HG03575 (cell line): ENCODE measurements around the gene NHEJ1.
"Not testable (repeated sequence)": the region's sequence is repeated elsewhere in the genome, so short reads cannot be mapped to it uniquely, and the experiment has no call there.

Experiments
- ATAC-seq: cut with Tn5 transposase; IDR thresholded peaks from one replicate; pipeline ENCODE4 v1.9.1; 2021; ENCODE audit not compliant: unreplicated experiment, insufficient number of reproducible peaks, low FRiP score; ENCODE audit errors: extremely low read depth

NHEJ1 gene, protein sequence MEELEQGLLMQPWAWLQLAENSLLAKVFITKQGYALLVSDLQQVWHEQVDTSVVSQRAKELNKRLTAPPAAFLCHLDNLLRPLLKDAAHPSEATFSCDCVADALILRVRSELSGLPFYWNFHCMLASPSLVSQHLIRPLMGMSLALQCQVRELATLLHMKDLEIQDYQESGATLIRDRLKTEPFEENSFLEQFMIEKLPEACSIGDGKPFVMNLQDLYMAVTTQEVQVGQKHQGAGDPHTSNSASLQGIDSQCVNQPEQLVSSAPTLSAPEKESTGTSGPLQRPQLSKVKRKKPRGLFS

DNA sequence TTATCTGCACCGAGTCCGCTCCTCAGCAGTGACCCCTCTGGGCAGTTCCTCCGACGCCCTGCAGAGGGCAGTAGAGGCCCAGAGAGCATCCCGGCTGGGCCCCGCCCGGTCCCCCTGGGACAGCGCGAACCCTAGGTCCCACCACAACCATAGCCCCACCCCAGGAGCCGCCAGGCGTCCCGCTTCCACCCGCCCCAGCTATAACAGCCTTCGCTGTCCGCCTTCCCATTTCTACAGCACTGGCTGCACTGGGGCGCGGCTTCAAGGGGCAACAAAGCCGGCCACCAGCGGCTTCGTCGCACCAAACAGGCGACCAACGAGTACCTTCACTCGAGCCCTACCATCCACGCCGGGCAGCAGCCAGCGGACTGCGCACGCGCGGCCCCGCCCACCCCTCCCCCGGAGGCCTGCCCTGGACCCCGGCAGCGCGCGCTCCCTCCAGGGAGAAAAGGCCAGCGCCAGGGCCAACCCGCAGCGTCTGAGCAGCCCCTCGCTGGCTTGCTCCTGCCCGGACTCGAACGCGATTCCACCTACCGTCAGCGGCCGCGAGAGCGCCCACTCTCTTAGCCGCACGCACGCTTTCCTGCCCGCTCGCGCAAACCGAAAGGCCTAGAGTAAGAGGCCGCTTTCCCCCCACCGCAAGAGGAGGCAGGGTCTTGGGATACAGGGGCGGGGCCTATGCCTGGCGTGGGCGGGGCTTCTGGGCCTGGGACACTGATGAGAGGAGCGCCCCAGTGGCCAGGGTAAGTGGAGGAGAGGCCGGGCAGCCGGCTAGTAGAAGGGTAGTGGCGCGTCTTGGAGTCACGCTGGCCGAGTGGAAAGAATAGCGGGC is at the start of gene NHEJ1:
Gene NHEJ1 (minus strand): TSS at position 630 of the 832 bp plus-strand sequence. CDS start 2,453 bp downstream, outside the sequence.
- ATAC-seq: peak; percentile 47

DNA sequence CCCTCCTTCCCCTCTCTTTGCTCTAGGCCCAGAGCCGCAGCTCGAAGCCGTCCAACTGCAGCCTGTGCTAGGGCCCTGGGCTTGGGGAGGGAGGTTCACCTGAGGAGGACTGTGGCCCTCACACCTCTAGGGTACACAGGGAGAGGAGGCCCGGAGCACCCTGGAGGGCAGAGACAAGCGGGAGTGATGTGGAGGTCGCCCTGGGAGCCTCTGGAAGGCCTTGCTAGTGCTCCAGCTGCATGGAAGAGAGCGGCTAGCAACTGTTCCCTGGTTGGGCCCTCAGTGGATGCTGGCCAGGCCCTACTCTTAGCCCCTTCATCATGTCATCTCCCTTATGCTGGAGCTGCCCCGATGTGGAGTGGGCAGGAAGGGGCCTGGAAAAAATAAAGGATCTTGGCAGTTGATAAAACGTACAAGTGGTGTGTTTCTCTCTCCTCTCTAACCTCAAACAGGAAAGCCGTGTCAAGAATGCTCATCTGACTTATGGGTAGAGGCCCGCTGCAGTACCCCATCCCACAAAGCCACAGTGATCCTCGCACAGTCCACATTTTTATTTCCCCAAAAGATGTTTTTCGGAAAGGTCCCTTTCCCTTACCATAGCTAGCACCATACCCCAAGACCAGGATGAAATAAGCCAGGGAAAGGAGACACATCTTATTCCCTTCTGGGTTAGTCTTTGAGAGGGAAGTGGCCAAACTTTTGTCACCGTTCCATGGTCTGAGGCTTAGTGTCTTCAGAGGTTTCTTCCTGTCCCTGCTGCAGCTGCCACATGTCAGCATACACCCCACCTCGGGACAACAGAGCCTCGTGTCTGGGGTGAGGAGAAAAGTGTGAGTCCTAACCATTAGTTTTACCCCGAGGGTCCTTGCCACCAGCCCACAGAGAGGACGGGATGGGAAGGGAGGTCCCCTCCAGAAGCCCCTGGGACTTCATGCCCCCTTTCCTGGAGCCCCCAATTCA is 48.9 kb upstream of the NHEJ1 start:
- ATAC-seq: no peak

DNA sequence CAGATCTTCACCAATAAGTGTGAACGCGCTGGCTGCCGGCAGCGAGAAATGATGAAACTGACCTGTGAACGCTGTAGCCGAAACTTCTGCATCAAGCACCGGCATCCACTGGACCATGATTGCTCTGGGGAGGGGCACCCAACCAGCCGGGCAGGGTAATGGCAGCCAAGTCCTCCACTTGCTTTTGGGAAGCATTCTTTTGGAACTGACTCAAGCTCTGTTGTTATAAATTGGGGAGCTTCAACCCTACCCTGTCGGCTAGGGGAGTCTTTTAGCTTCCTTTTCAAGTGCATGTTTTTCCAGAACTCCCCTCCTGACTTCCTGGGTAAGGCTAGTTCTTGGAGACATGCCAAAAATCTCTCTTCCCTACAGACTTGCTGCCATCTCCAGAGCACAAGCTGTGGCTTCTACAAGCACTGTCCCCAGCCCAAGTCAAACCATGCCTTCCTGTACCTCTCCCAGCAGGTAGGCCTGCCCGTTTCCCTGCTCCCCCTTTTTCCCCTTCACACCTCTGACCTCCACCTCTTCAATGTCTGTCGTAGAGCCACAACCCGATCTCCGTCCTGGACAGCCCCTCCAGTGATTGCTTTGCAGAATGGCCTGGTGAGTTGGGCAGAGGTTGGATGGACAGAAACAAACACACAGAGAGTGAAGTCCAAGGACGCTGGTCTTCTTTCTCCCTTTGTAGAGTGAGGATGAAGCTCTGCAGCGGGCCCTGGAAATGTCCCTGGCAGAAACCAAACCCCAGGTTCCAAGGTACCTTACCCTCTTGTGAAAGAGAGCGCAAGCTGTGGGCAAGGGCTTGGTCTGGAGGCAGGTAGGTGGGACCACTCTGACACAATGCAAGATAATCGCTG is 47.5 kb upstream of the NHEJ1 start:
- ATAC-seq: no peak

DNA sequence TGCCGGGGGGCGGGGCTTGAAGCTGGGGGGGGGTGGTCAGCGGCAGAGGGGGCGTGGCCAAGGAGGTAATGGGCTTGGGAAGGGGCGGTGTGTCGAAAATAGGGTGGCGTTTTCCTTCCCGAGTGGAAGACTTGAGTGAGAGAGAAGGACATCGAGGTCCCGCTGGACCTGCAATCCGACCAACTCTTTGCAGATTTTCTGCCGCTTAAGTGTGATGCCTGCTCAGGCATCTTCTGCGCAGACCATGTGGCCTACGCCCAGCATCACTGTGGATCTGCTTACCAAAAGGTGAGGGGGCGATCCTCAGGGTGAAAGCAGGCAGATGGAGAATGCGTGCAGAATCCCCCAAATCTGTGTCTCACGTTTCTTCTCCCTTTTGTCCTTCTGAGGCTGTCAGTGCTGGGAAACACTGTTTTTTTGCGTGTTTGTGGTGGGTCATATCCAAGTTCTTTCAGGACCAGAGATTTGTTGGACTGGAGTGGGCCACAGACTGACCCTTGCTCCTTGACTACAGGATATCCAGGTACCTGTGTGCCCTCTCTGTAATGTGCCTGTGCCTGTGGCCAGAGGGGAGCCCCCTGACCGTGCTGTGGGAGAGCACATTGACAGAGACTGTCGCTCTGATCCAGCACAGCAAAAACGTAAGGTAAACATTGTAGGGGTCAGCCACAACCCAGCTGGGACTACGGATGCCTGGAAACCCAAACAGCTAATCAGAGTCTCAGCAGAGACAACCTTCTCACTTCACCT is 46.7 kb upstream of the NHEJ1 start:
- no peak for ATAC-seq

DNA sequence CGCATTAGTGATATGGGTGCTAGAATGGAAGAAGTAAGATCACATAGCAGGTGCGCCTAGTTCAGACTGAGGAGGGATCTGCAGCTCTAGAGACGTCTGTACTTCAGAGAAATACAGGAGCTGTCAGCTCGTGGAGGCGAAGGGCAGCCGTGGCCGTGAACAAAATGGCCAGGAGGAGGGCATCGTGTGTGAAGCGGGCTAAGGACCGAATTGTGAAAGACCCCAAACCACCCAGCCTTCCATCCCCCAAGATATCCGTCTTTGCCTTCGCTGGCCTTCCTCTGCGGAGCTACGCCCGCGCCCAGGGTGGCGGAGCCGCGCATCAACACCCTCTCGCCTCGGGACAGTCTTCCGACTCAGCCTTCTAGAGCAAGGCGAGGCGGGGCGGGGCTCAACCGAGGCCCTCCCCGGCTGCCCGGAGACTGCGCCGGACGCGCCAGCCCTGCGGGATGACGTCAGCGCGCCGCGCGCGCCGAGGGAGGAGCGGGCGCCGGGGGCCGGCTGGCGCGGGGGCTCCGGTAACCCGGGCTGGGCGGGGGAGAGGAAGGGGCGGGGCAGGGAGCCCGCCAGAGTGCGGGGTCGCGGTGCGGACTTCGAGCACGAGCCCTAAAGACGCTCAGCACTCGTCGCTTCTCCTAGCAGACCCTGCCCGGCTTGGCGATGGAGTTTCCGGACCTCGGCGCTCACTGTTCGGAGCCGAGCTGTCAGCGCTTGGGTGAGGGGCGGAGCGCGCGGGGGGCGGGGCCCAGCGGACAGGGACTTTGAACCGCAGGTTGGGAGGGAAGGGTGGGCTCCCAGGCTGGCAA is 45.9 kb upstream of the NHEJ1 start, which contains the start of gene ZFAND2B:
Gene ZFAND2B (plus strand): TSS at position 455 of the 806 bp plus-strand sequence. CDS start 206 bp downstream, at position 661.
- peak; percentile 83 for ATAC-seq

DNA sequence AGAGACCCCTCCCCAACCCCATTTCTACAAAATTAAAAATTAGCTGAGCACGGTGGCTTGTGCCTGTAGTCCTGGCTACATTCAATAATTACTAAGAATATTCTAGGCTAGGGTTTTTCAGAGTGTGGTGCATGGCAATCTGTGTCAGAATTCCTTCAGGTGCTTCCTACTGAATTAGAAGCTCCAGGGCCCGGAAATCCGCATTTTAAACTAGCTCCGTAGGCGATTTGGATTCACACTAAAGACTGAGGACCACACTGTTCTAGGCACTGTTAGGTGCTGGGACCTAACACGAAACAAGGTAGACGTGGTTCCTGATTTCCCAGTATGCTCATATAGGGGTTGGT is 45.3 kb upstream of the NHEJ1 start:
- ATAC-seq: no peak

DNA sequence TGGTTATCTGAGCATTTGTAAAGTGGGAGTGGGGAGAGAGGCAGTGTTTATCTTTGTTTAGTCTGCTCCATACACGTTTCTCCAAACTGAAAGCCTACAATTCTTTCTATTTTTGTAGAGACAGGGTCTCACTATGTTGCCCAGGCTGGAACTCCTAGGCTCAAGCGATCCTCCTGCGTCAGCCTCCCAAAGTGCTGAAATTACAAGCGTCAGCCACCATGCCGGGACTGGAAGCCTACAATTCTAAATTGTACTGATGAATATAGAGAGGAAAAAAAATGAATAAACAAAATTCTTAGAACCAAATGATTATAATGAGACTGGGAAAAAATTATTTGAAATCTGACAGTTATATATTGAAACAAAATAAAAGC is 44.5 kb upstream of the NHEJ1 start:
- no peak for ATAC-seq

DNA sequence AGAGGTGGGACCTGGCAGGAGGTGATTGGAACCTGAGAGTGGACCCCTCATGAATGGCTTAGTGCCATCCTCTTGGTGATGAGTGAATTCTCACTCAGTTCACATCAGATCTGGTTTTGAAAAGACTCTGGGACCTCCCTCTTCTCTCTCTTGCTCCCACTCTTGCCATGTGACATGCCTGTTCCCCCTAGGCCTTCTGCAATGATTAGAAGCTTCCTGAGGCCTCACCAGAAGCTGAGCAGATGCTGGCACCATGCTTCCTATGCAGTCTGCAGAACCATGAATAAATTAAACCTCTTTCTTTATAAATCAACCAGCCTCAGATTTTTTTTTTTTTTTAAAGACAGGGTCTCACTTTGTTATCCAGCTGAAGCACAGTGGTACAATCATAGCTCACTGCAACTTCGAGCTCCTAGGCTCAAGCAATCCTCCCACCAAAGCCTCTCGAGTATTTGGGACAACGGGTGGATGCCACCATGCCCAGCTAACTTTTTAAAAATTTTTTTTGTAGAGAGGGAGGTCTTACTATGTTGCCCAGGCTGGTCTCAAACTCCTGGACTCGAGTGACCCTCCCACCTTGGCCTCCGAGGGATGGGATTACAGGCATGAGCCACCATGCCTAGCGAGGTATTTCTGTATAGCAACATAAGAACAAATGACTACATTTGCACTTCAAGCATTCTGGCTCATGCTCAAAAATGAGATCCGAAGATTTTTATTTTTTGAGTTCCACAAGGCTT is 44.0 kb upstream of the NHEJ1 start:
- ATAC-seq: no peak

DNA sequence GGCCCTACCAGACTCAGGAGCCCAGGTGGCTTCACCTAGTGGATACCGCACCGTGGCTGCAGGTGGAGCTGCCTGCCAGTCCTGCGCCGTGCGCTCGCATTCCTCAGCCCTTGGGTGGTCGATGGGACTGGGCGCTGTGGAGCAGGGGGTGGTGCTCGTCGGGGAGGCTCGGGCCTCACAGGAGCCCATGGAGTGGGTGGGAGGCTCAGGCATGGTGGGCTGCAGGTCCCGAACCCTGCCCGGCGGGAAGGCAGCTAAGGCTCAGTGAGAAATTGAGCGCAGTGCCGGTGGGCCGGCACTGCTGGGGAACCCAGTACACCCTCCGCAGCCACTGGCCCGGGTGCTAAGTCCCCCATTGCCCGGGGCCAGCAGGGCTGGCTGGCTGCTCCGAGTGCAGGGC is 40.7 kb upstream of the NHEJ1 start:
- not testable (repeated sequence) for ATAC-seq

DNA sequence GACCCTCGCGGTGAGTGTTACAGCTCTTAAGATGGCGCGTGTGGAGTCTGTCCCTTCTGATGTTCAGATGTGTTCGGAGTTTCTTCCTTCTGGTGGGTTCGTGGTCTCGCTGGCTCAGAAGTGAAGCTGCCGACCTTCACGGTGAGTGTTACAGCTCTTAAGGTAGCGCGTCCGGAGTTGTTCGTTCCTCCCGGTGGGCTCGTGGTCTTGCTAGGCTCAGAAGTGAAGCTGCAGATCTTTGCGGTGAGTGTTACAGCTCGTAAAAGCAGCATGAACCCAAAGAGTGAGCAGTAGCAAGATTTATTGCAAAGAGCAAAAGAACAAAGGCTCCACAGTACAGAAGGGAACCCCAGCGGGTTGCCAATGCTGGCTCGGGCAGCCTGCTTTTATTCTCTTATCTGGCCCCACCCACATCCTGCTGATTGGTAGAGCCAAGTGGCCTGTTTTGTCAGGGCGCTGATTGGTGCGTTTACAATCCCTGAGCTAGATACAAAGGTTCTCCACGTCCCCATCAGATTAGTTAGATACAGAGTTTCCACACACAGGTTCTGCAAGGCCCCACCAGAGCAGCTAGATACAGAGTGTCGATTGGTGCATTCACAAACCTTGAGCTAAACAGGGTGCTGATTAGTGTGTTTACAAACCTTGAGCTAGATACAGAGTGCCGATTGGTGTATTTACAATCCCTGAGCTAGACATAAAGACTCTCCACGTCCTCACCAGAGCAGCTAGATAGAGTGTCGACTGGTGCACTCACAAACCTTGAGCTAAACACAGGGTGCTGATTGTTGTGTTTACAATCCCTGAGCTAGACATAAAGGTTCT is 40.1 kb upstream of the NHEJ1 start:
- not testable (repeated sequence) for ATAC-seq

DNA sequence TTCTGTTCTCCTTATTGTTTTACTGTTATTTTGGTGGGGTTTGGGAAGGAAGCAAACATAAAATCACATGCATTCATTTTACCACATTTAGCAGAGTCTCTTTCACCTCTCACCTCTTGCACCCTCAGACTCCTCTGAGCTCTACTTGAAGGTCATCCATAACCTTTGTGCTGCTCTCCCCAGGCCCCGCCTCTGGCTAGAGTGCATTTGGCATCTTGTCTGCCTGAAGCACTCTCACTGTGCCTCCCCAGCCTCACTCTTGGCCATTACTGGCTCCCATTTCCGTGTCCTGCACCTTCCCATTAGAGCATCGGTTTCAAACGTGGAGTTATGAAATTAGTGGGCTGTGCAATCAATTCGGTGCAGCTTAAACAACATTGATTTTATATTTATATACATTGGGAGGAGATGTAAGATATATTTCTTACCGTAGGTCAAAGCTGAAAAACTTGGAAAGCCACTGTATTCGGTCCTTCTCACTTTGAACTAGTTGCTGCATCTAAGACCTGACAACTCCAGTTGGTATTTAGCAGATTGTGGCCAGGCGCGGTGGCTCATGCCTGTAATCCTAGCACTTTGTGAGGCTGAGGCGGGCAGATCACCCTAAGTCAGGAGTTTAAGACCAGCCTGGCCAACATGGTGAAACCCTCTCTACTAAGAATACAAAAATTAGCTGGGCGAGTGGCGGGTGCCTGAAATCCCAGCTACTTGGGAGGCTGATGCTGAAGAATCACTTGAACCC is 39.0 kb upstream of the NHEJ1 start:
- ATAC-seq: no peak

DNA sequence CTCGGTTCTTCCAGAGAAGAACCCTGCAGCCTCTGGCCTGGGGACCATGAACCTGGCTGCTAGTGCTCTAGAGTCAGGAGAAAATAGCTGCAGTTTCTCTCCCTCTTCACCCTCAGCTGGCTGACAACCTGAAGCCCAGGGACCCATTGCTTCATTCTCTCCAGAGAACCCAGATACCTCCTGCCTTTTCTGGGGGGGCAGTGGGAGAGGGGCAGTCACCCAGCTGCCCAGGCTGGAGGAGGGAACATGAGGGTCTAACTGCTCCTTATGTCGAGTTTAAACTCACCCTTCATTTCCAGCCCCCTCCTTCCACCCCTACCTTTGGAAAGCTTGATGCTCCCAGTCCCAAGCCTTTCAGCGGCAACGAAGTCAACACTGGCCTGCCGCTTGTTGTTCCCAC is 38.4 kb upstream of the NHEJ1 start:
- no peak for ATAC-seq

DNA sequence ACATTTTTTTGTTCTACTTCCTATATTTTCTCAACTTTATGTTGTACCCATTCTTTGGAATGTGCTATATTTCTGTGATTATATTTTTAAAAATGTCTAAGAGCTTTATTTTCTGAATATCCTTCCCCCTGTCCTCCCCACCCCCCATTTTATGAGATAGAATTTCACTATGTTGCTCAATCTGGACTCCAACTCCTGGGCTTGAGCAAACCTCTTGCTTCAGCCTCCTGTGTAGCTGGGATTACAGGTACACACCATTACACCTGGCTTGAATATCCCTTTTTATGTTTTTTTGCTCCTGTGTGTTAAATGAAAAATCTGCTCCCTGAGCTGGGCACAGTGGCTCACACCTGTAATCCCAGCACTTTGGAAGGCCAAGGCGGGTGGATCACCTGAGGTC is 36.8 kb upstream of the NHEJ1 start:
- ATAC-seq: no peak

DNA sequence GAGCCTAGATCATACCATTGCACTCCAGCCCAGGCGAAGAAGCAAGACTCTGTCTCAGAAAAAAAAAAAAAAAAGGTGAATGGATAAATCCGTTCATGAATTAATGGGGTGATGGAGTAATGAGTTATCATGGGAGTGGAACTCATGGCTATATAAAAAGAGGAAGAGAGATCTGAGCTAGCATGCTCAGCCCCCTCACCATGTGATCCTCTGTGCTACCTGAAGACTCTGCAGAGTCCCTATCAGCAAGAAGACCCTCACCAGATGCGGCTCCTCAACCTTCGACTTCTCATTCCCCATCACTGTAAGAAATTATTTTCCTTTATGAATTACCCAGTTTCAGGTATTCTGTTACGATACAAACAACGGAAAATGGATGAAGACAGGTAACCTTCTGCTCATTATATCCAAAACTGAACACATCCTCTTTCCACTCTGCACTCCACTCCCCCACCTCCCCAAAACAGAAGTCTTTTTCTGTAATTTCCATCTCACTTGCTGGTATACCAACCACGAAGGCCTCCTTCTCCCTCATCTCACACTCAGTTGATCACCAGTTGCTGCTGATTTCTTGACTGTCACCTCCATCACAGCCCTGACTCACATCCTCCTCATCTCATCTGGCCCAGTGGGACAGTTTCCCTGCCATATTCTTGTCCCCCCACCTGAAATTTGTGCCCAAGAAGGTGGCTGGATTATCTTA is 26.3 kb upstream of the NHEJ1 start:
- ATAC-seq: no peak
